COR-L47 (cell line): ENCODE results near the gene PPP1CB.
A peak's percentile ranks its signal among the peaks of the same experiment; 100 is the strongest.

Source experiments
- DNase-seq: peaks from one replicate; lab custom pipeline; 2025; lab: John Stamatoyannopoulos, UW

PPP1CB gene

GRCh38 chr2:28745225-28745624, 6.4 kb upstream of the PPP1CB start:
- DNase-seq, result no peak

DNA sequence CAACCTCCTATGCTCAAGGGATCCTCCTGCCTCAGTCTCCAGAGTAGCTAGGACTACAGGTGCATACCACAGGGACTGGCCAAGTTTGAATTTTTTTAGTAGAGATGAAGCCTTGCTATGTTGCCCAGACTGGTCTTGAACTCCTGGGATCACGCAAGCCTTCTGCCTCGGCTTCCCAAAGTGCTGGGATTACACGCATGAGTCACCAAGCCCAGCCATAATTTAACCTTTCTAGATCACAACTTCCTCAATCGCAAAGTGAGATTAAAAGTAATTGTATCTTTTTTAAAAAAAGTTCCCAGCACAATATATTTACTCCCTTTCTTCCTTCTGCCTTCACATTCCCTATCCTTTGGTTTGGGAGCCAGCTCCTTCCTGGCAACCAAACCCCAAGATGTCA, 5.8 kb upstream of the PPP1CB start:
- DNase-seq, result no peak

DNA sequence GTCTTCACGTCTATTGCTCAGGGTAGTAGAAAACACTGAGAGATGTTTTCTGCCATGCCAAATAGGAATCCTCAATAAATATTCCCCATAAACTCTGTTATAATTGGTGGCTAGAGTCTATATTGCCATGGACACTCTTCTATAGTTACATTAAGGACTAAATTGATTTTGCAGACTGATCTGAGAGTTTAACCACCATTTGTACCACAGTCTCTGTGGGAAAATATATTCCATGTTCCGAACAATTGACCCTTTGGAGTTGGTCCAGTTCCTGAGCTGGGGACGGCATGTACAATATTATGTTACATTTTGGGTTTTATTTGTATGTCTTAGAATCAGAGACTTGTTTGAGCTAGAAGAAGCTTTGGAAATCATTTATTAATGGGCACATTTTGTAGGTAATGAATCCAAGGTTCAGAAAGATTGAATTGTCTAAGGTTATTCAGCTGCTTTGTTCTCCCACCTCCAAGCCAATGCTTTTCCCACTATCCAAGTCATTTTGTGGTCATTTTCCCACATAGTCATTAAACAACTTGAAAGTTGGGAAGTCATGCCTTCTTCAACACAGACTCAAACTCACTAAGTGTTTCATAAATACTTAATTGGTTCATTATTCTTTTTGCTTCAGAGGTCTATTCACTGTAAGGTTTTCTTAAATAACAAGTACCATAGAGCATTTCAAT, 5.1 kb upstream of the PPP1CB start:
- DNase-seq, result no peak

- no peak for DNase-seq
Measured at GRCh38 chr2:28747714-28748113, 3.9 kb upstream of the PPP1CB start.

DNA sequence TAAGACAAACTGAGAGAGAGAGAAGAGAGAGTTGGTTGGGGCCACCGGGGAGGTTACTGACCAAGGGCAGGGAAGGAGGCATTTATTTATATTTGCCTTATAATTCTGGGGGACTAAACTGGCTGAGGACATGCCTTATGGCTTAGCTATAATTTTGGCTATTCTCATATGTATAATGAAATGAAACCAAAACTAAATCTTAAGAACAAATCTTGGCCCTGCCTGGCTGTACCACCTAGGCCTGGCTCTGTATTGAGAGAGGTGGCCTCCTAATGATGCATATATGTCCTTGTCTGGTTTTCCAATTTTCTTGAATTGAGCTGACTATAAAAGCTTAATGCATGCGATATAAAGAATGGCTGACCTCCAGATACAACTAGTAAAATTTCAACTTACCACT, 3.5 kb upstream of the PPP1CB start:
- no peak for DNase-seq

- no peak for DNase-seq
Measured at GRCh38 chr2:28748941-28749340, 2.7 kb upstream of the PPP1CB start.

DNA sequence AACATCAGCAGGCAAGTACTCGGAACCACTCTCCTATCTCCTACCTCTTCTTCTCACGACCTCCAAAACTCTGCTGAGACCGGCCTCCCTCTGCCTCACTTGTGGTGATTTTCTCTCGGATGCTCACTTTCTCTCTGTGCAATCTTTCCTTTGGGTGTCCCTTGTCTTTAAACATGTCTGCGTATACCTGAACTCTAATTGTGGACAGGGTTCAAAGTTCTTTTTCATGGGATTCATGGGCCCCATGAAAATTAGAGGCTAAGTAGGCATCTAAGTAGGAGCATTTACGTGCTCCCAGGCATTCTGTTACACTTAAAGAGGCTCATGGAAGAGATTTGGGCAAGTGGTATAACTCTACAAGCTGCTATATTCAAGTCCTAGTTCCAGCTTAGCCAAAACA, 2.1 kb upstream of the PPP1CB start:
- no peak for DNase-seq

DNA sequence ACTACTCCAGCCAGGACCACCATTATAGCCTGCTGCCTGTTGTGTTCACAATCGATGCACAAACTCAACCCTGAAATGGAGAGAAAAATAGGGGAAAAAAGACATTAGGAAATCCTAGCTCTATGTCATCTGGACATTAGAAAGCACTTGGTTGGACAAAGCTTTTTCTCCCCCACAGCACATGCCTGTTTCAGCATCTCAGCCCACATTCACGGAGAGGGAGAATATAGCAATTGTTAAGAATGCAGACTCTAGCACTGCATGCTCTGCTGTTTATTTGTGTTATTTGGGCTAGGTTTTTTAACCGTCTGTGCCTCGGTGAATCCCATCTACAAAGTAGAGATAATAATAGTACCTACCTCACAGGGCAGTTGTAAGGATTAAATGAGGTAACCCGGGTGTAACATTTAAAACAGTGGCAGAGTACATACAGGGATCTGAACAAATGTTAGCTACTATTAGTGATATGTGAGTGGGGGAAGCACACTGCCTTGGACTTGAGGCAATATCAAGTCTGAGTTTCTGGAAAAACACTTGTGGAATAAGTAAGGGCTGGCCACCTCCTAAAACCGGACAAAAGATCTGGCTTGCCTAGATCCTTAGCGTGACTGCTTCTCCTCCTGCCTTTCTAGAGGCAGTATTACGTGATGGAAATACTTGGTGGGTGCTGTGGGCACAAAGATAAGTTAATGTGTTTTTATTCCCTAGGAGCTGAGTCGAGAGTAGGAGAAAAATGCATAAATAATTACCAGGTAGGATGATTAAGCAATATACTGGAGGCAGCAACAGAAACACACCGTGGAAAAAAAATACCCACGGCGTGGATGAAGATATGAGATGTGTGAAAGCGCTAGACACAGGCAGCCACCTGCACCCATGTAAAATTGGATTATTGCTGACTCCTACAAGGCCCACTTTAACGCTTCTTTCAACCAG, 1.0 kb upstream of the PPP1CB start:
- peak; percentile 26 for DNase-seq

DNA sequence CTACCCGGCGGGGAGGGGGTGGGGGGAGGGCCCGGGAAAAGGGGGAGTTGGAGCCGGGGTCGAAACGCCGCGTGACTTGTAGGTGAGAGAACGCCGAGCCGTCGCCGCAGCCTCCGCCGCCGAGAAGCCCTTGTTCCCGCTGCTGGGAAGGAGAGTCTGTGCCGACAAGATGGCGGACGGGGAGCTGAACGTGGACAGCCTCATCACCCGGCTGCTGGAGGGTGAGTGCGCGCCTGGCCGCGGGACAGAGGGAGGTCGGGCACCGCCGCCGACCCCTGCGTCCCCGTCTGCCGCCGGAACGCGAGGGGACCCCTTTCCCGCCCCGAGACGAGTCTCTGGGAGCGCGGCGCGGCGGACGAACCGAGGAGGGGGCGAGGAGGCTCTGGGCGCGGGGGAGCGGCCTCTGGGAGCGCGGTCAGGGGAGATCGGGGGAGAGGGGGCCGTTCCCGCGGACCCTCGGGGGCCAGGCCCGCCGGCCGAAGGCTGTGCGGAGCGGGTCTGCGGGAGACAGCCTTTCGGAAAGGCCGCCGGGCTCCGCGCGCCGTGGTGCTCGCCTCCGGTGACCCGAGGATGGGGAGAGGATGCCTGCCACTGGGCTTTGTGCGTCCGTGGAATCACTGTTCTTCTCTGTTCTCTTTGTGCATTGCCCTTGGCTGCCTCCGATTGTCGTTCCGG, 463 bp downstream of the PPP1CB start:
- no peak for DNase-seq

DNA sequence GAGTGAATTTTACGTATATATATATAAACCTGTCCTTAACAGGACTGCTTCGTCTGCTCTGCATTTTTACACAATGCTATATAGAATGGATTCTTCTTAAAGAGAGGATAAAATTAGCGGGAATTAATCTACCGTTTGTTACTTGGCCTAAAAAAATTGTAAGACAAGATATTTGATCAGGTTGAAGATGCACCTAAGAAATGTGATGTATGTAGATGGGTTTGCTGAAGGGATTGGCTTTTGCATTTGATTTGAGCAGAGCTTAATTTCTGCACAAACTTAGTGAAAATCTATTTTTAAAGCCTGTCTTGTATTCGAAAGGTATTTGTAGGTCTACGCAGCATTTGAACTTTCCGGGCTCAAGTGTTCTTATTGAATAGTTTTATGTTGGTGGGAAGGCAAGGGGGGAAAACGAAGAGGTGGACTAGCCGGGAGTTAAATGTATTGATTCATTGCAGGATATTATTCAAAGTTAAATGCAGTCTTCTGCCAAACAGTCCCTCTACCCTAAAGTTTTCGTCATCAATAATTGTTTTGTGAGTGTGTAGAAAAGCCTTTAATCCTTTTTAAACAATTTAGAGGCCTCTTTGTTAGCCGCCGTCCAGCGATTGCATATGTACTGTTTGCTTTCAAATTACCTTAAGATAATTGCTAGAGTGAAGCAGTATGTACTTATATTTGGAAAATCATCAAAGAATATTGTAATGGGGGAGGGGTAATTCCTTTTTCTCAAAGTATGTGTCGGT, 1.2 kb downstream of the PPP1CB start:
- DNase-seq, result peak; percentile 37

DNA sequence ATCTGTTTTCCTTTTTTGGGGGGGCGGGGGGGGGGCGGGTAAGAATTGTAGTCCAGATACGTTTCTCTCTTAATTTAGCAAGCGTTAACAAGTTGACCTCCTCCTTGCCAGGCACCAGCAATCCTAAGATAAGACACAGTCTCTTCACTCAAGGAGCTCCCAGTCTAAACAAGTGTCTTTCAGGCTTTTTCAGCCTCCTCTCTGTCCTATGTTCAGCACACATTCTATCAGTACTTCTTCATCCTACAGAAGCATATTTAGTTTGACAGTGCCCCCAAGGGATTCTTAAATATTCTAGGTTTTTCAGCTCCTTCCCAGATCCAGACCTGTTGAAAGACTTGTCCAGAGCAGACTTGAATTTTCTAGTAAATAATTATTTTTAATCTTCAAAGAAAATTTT, 2.7 kb downstream of the PPP1CB start:
- no peak for DNase-seq

GRCh38 chr2:28755421-28755820, 3.8 kb downstream of the PPP1CB start:
- no peak for DNase-seq

GRCh38 chr2:28758459-28758858, 6.8 kb downstream of the PPP1CB start:
- DNase-seq, result no peak

GRCh38 chr2:28761420-28761819, 9.8 kb downstream of the PPP1CB start:
- no peak for DNase-seq

DNA sequence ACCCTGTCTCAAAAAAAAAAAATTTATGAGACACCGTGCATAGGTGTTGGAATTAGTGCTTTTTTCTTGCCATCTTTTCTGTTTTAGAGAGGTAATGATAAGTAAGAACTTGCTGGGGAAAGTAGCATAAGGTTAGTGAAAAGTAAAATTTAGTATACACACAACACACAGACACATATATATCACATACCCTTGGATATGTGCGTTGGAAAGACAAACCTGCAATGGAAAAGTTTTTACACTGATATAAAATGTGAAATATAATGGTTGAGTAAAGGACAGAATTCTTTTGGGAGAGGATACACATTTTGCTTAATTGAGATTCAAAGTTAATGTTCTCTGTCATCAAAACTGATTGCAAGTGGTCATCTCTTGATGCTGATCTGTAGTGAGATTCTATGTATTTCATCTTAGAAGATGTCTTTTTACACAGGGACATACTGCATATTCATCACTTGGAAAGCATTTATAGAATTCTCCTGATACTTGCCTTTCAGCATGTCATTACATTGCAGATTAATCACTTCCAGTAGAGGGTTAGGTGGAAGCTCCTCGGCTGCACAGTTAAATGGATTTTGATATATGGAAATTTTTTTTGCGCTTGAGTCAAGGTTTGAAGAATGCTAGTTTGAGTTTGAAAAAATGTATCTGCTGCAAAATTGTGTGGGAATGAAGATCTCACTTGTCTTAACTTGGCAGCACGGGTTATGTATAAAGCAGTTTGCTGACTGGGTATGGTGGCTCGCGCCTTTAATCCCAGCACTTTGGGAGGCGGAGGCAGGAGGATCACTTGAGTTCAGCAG, 13.5 kb downstream of the PPP1CB start:
- no peak for DNase-seq

- DNase-seq, result no peak
Measured at GRCh38 chr2:28766070-28766469, 14.4 kb downstream of the PPP1CB start.

- DNase-seq, result no peak
Measured at GRCh38 chr2:28767337-28767736, 15.7 kb downstream of the PPP1CB start.

GRCh38 chr2:28768422-28768821, 16.8 kb downstream of the PPP1CB start:
- no peak for DNase-seq

DNA sequence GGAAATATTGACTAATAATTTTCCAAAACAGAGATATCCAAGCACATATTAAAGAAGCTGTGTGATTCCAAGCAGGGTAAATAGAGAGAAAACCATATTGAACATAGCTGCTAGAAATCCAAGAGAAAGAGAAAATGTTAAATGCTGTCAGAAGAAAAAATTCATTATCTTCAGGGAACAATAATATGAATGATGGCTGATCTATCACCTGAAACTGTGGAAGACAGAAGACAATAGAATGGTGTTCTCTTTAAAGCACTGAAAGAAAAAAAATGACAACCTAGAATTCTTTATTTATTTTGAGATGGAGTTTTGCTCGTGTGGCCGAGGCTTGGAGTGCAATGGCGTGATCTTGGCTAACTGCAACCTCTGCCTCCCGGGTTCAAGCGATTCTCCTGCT, 17.3 kb downstream of the PPP1CB start:
- no peak for DNase-seq

DNA sequence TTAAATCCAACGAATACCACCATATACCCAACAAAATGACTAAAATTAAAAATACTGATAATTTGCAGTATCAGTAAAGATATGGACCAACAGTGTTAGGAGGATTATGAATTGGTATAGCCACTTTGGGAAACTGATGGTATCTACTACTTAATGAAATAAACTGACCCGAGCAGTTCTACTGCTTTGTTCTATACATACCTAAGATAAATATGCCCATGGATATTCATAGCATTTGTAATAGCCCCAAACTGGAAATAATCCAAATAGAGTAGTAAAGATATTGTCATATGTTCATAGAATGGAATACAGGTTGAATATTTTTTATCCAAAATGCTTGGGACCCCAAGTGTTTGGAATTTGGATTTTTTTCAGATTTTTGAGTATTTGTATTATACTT, 20.7 kb downstream of the PPP1CB start:
- no peak for DNase-seq

DNA sequence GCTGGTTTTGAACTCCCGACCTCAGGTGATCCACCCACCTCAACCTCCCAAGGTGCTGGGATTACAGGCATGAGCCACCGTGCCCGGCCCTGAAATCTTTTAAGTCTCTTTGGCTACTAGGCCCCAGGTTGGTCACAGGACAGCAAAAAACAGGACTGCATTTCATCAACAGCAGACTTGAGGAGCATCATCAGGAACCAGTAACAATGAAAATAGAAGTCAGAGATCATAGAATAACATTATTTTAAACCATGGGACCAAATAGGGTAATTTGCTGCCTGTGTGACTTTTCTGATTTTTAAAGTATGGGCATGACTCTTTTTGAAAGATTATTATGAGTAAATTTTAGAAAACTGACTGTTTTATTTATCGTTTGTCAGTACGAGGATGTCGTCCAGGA, 24.8 kb downstream of the PPP1CB start:
- no peak for DNase-seq
